HEK293 (cell line): Measurements from ENCODE around the gene RUFY4.

Source experiments
- CTCF ChIA-PET: fragments of 350-600 bp; formaldehyde crosslinking; extraction: SDS; loops from one replicate; lab custom pipeline; 2021; ENCODE audit warnings: antibody characterized with exemption; lab: Yijun Ruan, JAX
- POLR2A ChIA-PET: fragments of 300-600 bp; formaldehyde crosslinking; extraction: SDS; loops from one replicate; lab custom pipeline; 2020; ENCODE audit warnings: antibody characterized with exemption, inconsistent platforms; lab: Yijun Ruan, JAX
- H3K27ac ChIP-seq: fragments of 200-500 bp; sonication (Bioruptor generic); 2 replicates; pipeline ENCODE4 v1.5.1; 2014; ENCODE audit warnings: low read depth, low read length, control low read depth, inconsistent platforms; ENCODE audit errors: extremely low read depth
- H3K36me3 ChIP-seq, 2 experiments: fragments of 200-500 bp in 1 of 2; sonication (Bioruptor generic) in 1 of 2; 1 replicate in 1 of 2; 2 replicates in 1 of 2; pipeline ENCODE4 v1.5.1; 2014 to 2017; ENCODE audit warnings: inconsistent platforms in 2 of 2, low read length in 2 of 2; ENCODE audit not compliant: control insufficient read depth in 2 of 2, insufficient read depth in 1 of 2
- H3K4me1 ChIP-seq: fragments of 200-500 bp; sonication (Bioruptor generic); 2 replicates; pipeline ENCODE4 v1.5.1; 2014; ENCODE audit warnings: mild to moderate bottlenecking, low read length, inconsistent platforms; ENCODE audit not compliant: control insufficient read depth, insufficient read depth
- H3K4me3 ChIP-seq: 2 replicates; pipeline ENCODE4 v1.5.1; 2011; ENCODE audit warnings: low read depth, mild to moderate bottlenecking, control low read depth, low read length, moderate library complexity
- H3K9me3 ChIP-seq: fragments of 200-500 bp; sonication (Bioruptor generic); 2 replicates; pipeline ENCODE4 v1.5.1; 2014; ENCODE audit warnings: low read depth, low read length, inconsistent platforms; ENCODE audit not compliant: control insufficient read depth, insufficient read depth
- GFI1B ChIP-seq: fragments of 450-650 bp; formaldehyde crosslinking; IDR thresholded peaks from 2 replicates; pipeline ENCODE4 v1.5.1; 2016; ENCODE audit warnings: missing biosample characterization, missing genetic modification characterization
- KLF16 ChIP-seq: fragments of 450-650 bp; formaldehyde crosslinking; IDR thresholded peaks from 2 replicates; pipeline ENCODE4 v1.5.1; 2017; ENCODE audit warnings: missing biosample characterization, missing genetic modification characterization
- KLF7 ChIP-seq: fragments of 450-650 bp; formaldehyde crosslinking; IDR thresholded peaks from 2 replicates; pipeline ENCODE4 v1.5.1; 2016; ENCODE audit warnings: missing biosample characterization, missing genetic modification characterization, borderline replicate concordance
- REPIN1 ChIP-seq: fragments of 450-650 bp; formaldehyde crosslinking; IDR thresholded peaks from 2 replicates; pipeline ENCODE4 v1.5.1; 2017; ENCODE audit warnings: missing biosample characterization, missing genetic modification characterization, low read depth
- SP3 ChIP-seq: fragments of 450-650 bp; formaldehyde crosslinking; IDR thresholded peaks from 2 replicates; pipeline ENCODE4 v1.5.1; 2016; ENCODE audit warnings: missing biosample characterization, missing genetic modification characterization
- YY1 ChIP-seq: fragments of 450-650 bp; formaldehyde crosslinking; IDR thresholded peaks from 2 replicates; pipeline ENCODE4 v1.5.1; 2018; ENCODE audit warnings: missing biosample characterization, missing genetic modification characterization
- ZBTB1 ChIP-seq: fragments of 450-650 bp; formaldehyde crosslinking; IDR thresholded peaks from 2 replicates; pipeline ENCODE4 v1.5.1; 2016; ENCODE audit warnings: missing biosample characterization, missing genetic modification characterization
- ZBTB7A ChIP-seq: fragments of 450-650 bp; formaldehyde crosslinking; IDR thresholded peaks from 2 replicates; pipeline ENCODE4 v1.5.1; 2016; ENCODE audit warnings: low read depth, missing biosample characterization, missing genetic modification characterization
- ZFP3 ChIP-seq: fragments of 450-650 bp; formaldehyde crosslinking; IDR thresholded peaks from 2 replicates; pipeline ENCODE4 v1.5.1; 2016; ENCODE audit warnings: low read depth, missing biosample characterization, missing genetic modification characterization
- ZNF112 ChIP-seq: fragments of 450-650 bp; formaldehyde crosslinking; IDR thresholded peaks from 2 replicates; pipeline ENCODE4 v1.5.0; 2017; ENCODE audit warnings: missing biosample characterization, missing genetic modification characterization
- ZNF2 ChIP-seq: fragments of 450-650 bp; formaldehyde crosslinking; IDR thresholded peaks from 2 replicates; pipeline ENCODE4 v1.5.1; 2016; ENCODE audit warnings: missing biosample characterization, missing genetic modification characterization
- ZNF292 ChIP-seq: fragments of 450-650 bp; formaldehyde crosslinking; IDR thresholded peaks from 2 replicates; pipeline ENCODE4 v1.5.1; 2016; ENCODE audit warnings: low read depth, missing biosample characterization, missing genetic modification characterization, borderline replicate concordance
- ZNF311 ChIP-seq: fragments of 450-650 bp; formaldehyde crosslinking; IDR thresholded peaks from 2 replicates; pipeline ENCODE4 v1.5.1; 2017; ENCODE audit warnings: missing biosample characterization, missing genetic modification characterization, borderline replicate concordance
- ZNF354C ChIP-seq: fragments of 450-650 bp; formaldehyde crosslinking; IDR thresholded peaks from 2 replicates; pipeline ENCODE4 v1.5.1; 2016; ENCODE audit warnings: missing biosample characterization, missing genetic modification characterization, low read depth, borderline replicate concordance
- ZNF473 ChIP-seq: fragments of 450-650 bp; formaldehyde crosslinking; IDR thresholded peaks from 2 replicates; pipeline ENCODE4 v1.5.1; 2017; ENCODE audit warnings: missing biosample characterization, missing genetic modification characterization
- ZNF48 ChIP-seq: fragments of 450-650 bp; formaldehyde crosslinking; IDR thresholded peaks from 2 replicates; pipeline ENCODE4 v1.5.1; 2016; ENCODE audit warnings: missing biosample characterization, missing genetic modification characterization
- ZNF530 ChIP-seq: fragments of 450-650 bp; formaldehyde crosslinking; IDR thresholded peaks from 2 replicates; pipeline ENCODE4 v1.5.1; 2016; ENCODE audit warnings: low read depth, missing biosample characterization, missing genetic modification characterization
- ZNF555 ChIP-seq: fragments of 450-650 bp; formaldehyde crosslinking; conservative IDR thresholded peaks from 2 replicates; pipeline ENCODE4 v1.5.1; 2017; ENCODE audit warnings: missing biosample characterization, mild to moderate bottlenecking, missing genetic modification characterization, inconsistent platforms
- ZNF623 ChIP-seq: fragments of 450-650 bp; formaldehyde crosslinking; IDR thresholded peaks from 2 replicates; pipeline ENCODE4 v1.5.1; 2016; ENCODE audit warnings: missing biosample characterization, missing genetic modification characterization
- ZNF660 ChIP-seq: fragments of 450-650 bp; IDR thresholded peaks from 2 replicates; pipeline ENCODE4 v1.5.1; 2018; ENCODE audit warnings: missing biosample characterization, mild to moderate bottlenecking, missing genetic modification characterization
- ZNF837 ChIP-seq: fragments of 450-650 bp; formaldehyde crosslinking; IDR thresholded peaks from 2 replicates; pipeline ENCODE4 v1.5.1; 2016; ENCODE audit warnings: missing biosample characterization, missing genetic modification characterization
- ZSCAN23 ChIP-seq: fragments of 450-650 bp; formaldehyde crosslinking; IDR thresholded peaks from 2 replicates; pipeline ENCODE4 v1.5.1; 2016; ENCODE audit warnings: missing biosample characterization, missing genetic modification characterization
- TF ChIP-seq, protein P1 (sequence below): fragments of 450-650 bp; formaldehyde crosslinking; IDR thresholded peaks from 2 replicates; pipeline ENCODE4 v1.5.1; 2016; ENCODE audit warnings: missing biosample characterization, missing genetic modification characterization
- TF ChIP-seq, protein P2 (sequence below): fragments of 450-650 bp; formaldehyde crosslinking; IDR thresholded peaks from 2 replicates; pipeline ENCODE4 v1.5.1; 2016; ENCODE audit warnings: missing biosample characterization, missing genetic modification characterization
- TF ChIP-seq, protein P3 (sequence below): fragments of 450-650 bp; formaldehyde crosslinking; IDR thresholded peaks from 2 replicates; pipeline ENCODE4 v1.5.0; 2017; ENCODE audit warnings: missing biosample characterization, missing genetic modification characterization, borderline replicate concordance
- TF ChIP-seq, protein P4 (sequence below): fragments of 450-650 bp; formaldehyde crosslinking; IDR thresholded peaks from 2 replicates; pipeline ENCODE4 v1.5.1; 2016; ENCODE audit warnings: missing biosample characterization, missing genetic modification characterization

The RUFY4 gene

DNA sequence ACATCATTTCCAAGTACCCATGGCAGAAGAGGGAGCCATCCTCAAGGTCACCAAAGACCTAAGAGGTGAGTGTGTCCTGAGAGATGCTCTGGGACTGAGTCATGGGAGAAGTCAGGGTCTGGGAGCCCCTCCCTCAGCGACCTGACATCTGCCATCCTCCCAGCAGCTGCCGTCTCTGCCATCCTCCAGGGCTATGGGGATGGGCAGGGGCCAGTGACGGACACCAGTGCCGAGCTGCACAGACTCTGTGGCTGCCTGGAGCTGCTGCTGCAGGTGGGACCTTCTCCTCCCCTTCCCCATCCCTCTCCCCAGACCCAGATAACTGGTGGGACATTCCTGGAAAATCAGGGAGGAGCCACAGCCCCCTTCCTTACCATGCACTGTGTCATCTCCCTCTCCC lies 1.5 kb downstream of the RUFY4 start:
- no peak for TF ChIP-seq ZNF354C (tag by site-specific recombination)
- TF ChIP-seq, protein P1, sequence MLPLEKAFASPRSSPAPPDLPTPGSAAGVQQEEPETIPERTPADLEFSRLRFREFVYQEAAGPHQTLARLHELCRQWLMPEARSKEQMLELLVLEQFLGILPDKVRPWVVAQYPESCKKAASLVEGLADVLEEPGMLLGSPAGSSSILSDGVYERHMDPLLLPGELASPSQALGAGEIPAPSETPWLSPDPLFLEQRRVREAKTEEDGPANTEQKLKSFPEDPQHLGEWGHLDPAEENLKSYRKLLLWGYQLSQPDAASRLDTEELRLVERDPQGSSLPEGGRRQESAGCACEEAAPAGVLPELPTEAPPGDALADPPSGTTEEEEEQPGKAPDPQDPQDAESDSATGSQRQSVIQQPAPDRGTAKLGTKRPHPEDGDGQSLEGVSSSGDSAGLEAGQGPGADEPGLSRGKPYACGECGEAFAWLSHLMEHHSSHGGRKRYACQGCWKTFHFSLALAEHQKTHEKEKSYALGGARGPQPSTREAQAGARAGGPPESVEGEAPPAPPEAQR, result no peak
- TF ChIP-seq, protein P2, sequence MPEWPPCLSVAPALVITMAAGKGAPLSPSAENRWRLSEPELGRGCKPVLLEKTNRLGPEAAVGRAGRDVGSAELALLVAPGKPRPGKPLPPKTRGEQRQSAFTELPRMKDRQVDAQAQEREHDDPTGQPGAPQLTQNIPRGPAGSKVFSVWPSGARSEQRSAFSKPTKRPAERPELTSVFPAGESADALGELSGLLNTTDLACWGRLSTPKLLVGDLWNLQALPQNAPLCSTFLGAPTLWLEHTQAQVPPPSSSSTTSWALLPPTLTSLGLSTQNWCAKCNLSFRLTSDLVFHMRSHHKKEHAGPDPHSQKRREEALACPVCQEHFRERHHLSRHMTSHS (tag by site-specific recombination), result no peak
- no peak for TF ChIP-seq ZFP3 (tag by site-specific recombination)
- TF ChIP-seq, protein P3, sequence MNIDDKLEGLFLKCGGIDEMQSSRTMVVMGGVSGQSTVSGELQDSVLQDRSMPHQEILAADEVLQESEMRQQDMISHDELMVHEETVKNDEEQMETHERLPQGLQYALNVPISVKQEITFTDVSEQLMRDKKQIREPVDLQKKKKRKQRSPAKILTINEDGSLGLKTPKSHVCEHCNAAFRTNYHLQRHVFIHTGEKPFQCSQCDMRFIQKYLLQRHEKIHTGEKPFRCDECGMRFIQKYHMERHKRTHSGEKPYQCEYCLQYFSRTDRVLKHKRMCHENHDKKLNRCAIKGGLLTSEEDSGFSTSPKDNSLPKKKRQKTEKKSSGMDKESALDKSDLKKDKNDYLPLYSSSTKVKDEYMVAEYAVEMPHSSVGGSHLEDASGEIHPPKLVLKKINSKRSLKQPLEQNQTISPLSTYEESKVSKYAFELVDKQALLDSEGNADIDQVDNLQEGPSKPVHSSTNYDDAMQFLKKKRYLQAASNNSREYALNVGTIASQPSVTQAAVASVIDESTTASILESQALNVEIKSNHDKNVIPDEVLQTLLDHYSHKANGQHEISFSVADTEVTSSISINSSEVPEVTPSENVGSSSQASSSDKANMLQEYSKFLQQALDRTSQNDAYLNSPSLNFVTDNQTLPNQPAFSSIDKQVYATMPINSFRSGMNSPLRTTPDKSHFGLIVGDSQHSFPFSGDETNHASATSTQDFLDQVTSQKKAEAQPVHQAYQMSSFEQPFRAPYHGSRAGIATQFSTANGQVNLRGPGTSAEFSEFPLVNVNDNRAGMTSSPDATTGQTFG (tag by site-specific recombination), result no peak
- no peak for TF ChIP-seq REPIN1 (tag by site-specific recombination)
- no peak for TF ChIP-seq ZNF530 (tag by site-specific recombination)
- ChIA-PET POLR2A (no interaction called here), CTCF (interaction anchor here (0.6 to 2.6 kb wide), 4 partner anchors 10 to 285 kb away, joined by 3 to 19 read pairs (median 8); no protein-coding TSS in a partner anchor)

DNA sequence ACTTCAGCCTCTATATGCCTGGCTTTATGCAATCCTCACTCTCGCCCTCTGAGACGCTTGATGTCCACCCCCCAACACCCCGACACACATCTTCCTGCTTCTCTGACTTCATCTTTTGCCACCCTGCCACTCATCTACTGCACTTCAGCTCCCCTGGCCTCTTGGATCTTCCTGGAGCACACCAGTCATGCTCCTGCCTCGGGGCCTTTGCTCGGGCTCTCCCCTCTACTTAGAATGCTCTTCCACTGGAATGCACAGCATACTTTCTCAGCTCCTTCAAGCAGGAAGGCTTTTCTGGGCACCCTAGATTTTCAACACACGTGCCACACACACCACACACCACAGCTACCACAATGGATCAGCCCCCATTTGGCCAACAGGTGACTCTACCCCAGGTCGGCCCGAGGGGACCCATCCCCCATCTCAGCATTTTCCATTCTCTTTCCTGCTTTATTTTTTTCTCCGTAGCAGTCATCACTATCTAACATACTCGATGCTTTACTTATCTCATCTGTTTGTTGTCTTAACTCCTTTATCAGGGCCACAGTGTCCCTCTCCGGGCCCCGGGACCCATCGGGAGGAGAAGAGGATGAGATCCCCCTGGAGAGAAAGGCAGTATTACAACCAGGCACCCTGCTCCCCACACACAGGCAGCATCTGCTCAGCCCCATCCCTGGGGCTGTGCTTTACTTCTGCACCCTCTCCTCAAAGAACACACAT lies 2.3 kb downstream of the RUFY4 start:
- Histone ChIP-seq H3K36me3 (no peaks in the 10 kb centered on the region), H3K4me1 (no peaks in the 10 kb centered on the region), H3K27ac (no peak overlapping the region), H3K9me3 (no peaks in the 10 kb centered on the region), H3K4me3 (no peak overlapping the region)
- ChIA-PET CTCF (interaction anchor here (0.5 to 2.6 kb wide), 4 partner anchors 37 to 285 kb away, joined by 3 to 12 read pairs (median 5); no protein-coding TSS in a partner anchor), POLR2A (no interaction called here)
- TF ChIP-seq ZNF837 (no peak), ZNF112 (tag by site-specific recombination) (no peak), ZNF473 (no peak), YY1 (tag by site-specific recombination) (no peak), ZNF292 (tag by site-specific recombination) (no peak), ZSCAN23 (tag by site-specific recombination) (no peak), KLF7 (no peak), ZNF623 (tag by site-specific recombination) (peak; percentile 80), ZNF311 (no peak)

More for the DNA sequence above, 1.5 kb downstream of the RUFY4 start:
- H3K4me3 ChIP-seq, result no peak overlapping the region
- H3K27ac ChIP-seq, result no peak overlapping the region
- H3K9me3 ChIP-seq, result no peaks in the 10 kb centered on the region
- H3K4me1 ChIP-seq, result no peaks in the 10 kb centered on the region
- no peaks in the 10 kb centered on the region for H3K36me3 ChIP-seq

DNA sequence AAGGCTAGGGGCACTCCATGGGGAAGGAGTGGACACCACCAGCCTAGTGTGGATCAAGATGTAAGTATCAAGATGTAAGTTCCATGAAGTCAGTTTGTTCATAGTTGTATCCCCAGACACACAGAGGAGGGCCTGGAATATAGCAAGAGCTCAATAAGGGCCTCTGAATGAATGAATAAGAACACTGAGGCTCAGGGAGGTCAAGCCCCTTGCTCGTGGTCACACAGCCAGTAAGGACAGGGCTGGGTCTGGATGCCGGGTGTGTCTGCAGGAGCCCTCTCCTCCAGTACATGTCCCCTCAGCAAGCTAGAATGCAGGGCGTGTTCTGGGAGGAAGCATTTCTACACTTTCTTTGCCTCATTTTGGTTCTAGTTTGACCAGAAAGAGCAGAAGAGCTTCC lies 2.9 kb downstream of the RUFY4 start:
- ChIA-PET POLR2A (no interaction called here), CTCF (interaction anchor here (0.5 to 2.6 kb wide), 4 partner anchors 38 to 286 kb away, joined by 3 to 12 read pairs (median 5); no protein-coding TSS in a partner anchor)
- no peaks in the 10 kb centered on the region for H3K36me3 ChIP-seq
- no peaks in the 10 kb centered on the region for H3K9me3 ChIP-seq
- no peak overlapping the region for H3K4me3 ChIP-seq
- H3K4me1 ChIP-seq, result no peaks in the 10 kb centered on the region
- H3K27ac ChIP-seq, result no peak overlapping the region
- TF ChIP-seq, protein P4, sequence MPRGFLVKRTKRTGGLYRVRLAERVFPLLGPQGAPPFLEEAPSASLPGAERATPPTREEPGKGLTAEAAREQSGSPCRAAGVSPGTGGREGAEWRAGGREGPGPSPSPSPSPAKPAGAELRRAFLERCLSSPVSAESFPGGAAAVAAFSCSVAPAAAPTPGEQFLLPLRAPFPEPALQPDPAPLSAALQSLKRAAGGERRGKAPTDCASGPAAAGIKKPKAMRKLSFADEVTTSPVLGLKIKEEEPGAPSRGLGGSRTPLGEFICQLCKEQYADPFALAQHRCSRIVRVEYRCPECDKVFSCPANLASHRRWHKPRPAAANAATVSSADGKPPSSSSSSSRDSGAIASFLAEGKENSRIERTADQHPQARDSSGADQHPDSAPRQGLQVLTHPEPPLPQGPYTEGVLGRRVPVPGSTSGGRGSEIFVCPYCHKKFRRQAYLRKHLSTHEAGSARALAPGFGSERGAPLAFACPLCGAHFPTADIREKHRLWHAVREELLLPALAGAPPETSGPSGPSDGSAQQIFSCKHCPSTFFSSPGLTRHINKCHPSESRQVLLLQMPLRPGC, result no peak
- TF ChIP-seq ZNF660 (tag by site-specific recombination) (no peak), GFI1B (tag by site-specific recombination) (no peak), ZBTB7A (no peak), ZNF2 (tag by site-specific recombination) (no peak), KLF16 (no peak), SP3 (tag by site-specific recombination) (no peak), ZNF555 (no peak), ZBTB1 (tag by site-specific recombination) (no peak), YY1 (tag by site-specific recombination) (no peak), KLF7 (no peak), ZNF48 (no peak)
